Stomach (tissue), 4 donors: ENCODE results near the gene SMIM38.

Source experiments
- CTCF ChIP-seq, 7 experiments: fragments of 450-650 bp in 4 of 7; fragments of 200-600 bp in 3 of 7; sonication (generic) in 3 of 7; IDR thresholded peaks; one replicate each; pipeline ENCODE4 v1.5.1; 2016 to 2019; ENCODE audit warnings: antibody characterized with exemption in 7 of 7, control low read depth in 2 of 7, mild to moderate bottlenecking in 1 of 7
- EP300 ChIP-seq: sonication (generic); formaldehyde crosslinking; IDR thresholded peaks from one replicate; pipeline ENCODE4 v1.6.1; 2017; ENCODE audit warnings: antibody characterized with exemption
- POLR2AphosphoS5 ChIP-seq, 3 donors: sonication (generic); formaldehyde crosslinking; IDR thresholded peaks; one replicate each; pipeline ENCODE4 v1.6.1; 2016; ENCODE audit warnings: antibody characterized with exemption in 3 of 3

GRCh38 chr11:69111624-69112542, 43.9 kb upstream of the SMIM38 start:
- TF ChIP-seq CTCF (IDR thresholded peaks at IDR 0.05) = no peak
- no peak for TF ChIP-seq POLR2AphosphoS5 (IDR thresholded peaks at IDR 0.05)
- TF ChIP-seq EP300 = no peak
